CD1c-positive myeloid dendritic cell (primary cell): ENCODE data around the gene PLPPR5.
"Not testable (repeated sequence)": the region's sequence is repeated elsewhere in the genome, so short reads cannot be mapped to it uniquely, and the experiment has no call there.

Experiments used
- DNase-seq: peaks from one replicate; pipeline ENCODE4 v3.0.0-alpha.2; 2016; ENCODE audit errors: extremely low spot score

Gene PLPPR5

GRCh38 chr1:98919211-98919610 is 85.5 kb downstream of the PLPPR5 start:
- DNase-seq, result no peak

GRCh38 chr1:98914547-98914946 is 90.1 kb downstream of the PLPPR5 start:
- no peak for DNase-seq

- DNase-seq, result no peak
Measured at GRCh38 chr1:98910827-98911226, 93.8 kb downstream of the PLPPR5 start.

- DNase-seq, result no peak
Measured at GRCh38 chr1:98908980-98909379, 95.7 kb downstream of the PLPPR5 start.

- no peak for DNase-seq
Measured at GRCh38 chr1:98906809-98907208, 97.9 kb downstream of the PLPPR5 start.

DNA sequence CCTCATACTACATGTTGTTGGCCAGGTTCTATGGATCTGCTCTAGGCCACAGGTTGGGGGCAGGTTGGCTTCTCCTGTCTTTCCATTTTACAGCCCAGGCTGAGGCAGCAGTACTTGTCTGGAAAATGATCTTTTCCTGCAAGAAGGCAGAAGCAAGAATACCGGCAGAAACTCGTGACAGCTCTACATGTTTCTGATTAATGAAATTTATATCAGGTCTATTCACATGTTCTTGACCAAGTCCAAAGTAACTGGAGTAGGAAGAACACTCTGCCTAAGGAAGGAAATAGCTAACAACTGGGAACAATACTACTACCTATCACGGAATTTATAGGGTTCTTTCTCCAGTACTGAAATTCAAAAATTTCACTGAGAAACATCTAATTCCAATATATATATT is 98.3 kb downstream of the PLPPR5 start:
- DNase-seq, result no peak

- no peak for DNase-seq
Measured at GRCh38 chr1:98904684-98905083, 100.0 kb downstream of the PLPPR5 start.

DNA sequence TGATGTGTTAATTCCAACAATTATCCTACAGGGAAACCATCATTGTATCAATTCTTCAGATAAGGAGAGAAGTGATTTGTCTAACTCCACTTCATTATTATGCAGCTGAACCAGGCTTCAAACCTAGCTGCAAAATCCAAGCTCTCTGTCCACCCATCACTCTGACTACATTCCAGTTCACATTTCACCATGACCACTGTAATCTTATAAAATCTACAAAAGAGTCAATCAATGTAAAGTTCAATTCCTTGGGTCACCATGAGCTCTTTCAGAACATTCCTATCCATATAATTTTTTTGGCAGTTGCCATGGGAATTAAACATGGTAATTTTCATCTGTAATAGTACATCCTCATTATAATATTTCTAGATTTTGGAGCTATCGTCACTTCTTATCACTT is 100.9 kb downstream of the PLPPR5 start:
- no peak for DNase-seq

DNA sequence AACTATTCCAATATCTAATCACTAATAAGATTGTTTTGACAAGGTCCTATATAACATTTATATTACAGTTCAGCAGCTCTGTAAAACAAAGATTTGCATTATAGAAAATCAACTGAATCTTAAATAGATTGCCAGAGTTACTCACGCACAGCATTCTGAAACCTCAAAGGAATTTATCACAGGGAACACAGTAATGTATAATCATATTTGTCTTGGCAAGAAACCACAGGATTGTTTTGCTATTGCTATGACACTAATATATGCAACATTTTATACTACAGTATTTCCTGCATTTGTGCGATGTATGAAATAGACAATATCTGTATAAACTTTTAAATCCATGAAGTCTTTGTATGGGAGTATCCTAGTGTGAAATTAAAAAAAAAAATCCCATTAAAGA is 101.4 kb downstream of the PLPPR5 start:
- no peak for DNase-seq

DNA sequence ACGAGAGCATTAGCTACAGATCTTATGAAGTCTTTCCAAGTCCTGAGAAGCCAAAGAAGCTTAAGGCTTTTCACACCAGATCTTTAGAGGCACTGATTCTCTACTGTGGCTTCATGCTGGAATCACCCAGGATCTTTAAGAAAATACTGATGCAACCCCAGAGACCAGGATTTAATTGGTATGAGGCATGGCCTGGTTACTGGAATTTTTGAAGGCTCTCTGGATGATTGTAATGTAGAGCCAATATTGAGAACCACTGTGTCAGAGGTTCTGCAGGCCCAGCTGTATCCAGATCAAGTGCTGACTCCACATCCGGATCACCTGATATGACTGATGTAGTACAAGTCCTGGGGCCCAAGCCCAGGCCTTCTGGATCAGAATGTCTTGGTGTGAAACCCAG is 105.7 kb downstream of the PLPPR5 start:
- DNase-seq, result no peak

DNA sequence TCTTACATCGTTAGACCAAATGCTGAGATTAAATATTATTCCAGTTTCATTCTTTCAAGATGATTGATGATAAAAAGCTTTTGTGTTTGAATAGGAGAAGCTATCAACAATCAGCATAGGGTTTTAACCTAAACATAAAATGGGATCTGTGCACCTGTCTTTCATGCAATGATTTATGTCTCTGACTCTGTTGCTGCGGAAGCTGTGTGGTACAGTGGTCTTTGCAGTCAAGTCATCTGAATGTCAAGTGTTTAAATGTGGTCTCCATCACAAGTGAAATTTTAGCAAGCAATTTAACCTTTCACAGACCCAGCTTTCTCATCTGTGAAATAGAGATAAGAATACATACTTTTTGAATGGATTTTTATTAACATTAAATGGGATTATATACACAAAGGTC is 107.2 kb downstream of the PLPPR5 start:
- DNase-seq, result no peak

DNA sequence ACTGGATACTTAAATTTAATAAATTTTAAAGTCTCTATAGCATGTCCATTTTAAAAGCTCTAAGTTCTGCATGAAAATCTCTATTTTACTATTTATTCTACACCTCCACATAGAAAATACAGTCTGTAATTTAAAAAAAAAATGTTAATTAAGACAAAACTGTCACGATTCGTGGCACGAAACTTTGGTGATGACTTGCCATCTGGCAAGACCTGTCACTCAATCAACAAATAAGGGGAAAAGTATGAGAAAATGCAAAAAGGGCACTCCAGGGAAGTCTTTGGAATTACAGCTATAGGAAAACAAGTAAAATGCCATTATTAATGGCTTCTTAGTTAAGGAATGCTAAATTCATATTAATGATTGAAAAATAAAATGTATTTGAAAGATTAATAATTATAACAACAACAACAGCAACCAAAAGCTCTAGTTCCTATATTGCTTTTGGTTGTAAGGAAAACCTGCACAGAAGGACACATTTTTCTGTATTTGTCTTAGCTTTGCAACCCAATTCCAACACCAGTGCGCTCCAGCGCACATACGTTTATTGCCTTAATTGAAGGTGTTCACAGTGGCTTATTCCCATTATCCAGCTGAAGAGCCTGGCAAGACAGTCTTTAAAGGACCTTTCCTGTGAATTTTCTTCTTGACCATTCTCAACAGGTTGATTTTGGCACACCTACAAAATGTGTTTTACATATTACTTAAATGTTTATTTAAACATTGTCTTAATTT is 107.8 kb downstream of the PLPPR5 start:
- DNase-seq, result no peak

DNA sequence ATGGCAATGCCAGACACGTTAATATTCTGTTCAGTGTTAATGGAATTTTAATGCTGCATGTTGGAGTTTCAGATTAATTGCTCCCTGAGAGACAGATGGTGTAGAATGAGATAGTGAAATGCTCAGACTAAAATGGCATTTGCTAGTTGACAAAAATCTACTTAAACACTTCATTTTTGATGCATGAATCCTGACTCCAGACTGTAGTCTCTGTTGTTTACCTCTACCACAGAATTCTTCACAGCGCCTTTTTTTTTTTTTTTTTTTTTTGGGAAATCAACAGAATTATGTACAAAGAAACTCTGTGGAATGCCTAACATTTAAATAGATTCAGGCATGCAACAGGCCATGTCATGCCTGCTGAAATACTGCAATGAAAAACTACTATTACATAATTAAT is 111.3 kb downstream of the PLPPR5 start:
- DNase-seq, result no peak

- no peak for DNase-seq
Measured at GRCh38 chr1:98888869-98889268, 115.8 kb downstream of the PLPPR5 start.

GRCh38 chr1:98887507-98887906 is 117.2 kb downstream of the PLPPR5 start:
- DNase-seq, result no peak

DNA sequence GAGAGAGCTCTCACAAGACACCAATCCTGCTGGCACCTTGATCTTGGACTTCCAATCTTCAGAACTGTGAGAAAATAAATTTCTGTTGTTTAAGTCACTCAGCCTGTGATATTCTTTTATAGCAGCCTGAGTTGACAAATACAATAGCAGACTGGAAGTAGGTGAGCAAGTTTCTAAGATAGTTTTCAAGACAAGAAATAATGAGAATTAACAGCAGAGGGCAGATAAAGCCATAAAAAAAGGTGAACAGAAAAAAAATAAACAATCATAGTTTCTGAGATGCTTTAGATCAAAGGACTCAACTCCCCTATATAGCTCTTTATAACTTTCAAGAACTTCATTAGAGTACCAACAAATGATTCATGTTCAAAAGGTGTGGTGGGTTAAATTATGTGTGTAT is 119.8 kb downstream of the PLPPR5 start:
- DNase-seq, result no peak

DNA sequence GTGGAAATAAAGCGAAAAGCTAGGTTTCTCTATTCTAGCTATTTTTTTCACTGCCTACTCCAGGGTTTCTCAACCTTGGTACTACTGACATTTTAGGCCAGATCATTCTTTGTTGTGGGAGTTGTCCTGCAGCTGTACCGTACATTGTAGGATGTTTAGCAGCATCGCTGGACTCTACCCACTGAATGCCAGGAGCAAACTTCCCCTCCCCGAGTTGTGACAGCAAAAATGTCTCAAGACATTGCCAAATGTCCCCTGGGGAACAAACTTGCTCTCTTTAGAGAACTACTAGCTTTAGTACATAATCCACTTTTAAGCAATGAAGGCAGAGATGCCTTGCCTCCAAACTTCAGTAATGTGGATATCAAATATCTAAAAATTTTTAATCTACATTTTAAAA is 122.8 kb downstream of the PLPPR5 start:
- DNase-seq, result no peak

DNA sequence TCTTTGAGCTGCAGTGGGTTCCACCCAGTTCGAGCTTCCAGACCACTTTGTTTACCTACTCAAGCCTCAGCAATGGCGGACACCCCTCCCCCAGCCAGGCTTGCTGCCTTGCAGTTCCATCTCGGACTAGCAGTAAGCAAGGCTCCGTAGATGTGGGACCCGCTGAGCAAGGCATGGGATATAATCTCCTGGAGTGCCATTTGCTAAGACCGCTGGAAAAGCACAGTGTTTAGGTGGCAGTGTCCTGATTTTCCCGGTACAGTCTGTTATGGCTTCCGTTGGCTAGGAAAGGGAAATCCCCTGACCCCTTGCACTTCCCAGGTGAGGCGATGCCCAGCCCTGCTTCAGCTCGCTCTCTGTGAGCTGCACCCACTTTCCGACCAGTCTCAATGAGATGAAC is 123.4 kb downstream of the PLPPR5 start:
- DNase-seq, result not testable (repeated sequence)

DNA sequence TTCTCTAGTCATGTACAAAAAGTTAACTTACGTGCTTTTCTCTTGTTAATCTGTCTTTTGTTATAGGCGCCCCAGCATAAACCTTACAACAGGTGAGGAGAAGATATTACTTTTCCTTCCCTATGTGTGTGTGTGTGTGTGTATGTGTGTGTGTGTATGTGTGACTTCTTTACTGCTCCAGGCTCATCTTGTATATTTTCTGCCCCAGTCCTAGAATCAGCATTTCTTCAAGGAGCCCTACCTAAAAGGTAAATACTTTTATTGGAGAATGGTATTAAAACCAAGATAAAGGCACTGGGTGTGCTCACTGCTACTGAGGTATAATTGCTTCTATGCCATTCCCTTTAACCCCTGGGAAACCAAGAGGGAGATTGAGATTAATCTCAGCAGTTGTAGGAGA is 129.8 kb downstream of the PLPPR5 start:
- no peak for DNase-seq

GRCh38 chr1:98870959-98871903 is 133.4 kb downstream of the PLPPR5 start:
- peak; percentile 70 for DNase-seq

DNA sequence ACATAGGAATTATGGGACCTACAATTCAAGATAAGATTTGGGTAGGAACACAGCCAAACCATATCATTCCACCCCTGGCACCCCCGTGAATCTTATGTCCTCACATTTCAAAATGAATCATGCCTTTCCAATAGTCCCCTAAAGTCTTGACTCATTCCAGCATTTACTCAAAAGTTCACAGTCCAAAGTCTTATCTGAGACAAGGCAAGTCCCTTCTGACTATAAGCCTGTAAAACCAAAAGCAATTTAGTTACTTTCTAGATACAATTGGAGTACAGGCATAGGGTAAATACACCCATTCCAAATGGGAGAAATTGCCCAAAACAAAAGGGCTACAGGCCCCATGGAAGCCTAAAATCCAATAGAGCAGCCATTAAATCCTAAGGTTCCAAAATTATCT is 138.9 kb downstream of the PLPPR5 start:
- no peak for DNase-seq

DNA sequence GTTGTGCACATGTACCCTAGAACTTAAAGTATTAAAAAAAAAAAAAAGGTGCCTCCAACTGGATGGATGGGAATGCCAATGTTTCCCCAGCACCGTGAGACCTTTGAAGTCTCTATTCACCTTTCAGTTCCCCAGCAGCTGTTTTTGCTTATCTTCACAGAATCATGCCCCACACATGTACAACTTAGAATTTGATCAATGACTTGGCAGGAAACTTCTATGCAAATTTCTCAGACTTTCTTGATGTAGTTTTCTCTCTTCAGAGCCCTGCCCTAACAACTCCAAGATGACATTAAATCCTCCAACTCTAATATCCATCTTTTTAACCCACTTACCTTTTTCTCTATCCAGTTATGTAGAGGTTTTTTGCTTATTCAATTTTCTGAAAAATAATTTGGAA is 144.3 kb downstream of the PLPPR5 start:
- DNase-seq, result no peak

DNA sequence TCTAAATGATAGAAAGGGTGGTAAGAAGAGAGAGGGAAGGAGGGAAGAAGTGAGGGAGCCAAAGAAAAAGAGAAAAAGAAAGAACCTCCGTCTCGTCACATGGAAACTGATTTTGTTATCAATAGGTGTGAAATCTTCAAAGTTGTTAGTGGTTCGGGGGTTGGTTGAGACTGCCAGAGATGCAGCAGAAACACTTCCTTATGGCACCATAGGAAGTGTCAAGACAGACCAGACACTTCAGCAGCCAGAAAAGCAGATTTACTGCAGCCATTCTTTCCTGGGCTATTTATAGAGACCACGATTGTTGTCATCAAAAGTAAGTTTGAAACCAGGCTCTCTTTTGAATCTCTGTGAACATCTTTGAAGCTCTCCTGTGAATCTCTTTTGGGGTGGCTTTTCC is 150.5 kb downstream of the PLPPR5 start:
- DNase-seq, result no peak
